Common myeloid progenitor, CD34-positive (primary cell): ENCODE results near the gene OR8A1.

Source experiments
- CTCF ChIA-PET: fragments of 350-600 bp; sonication (Branson Sonifier 250); formaldehyde crosslinking; loops from one replicate; lab custom pipeline; 2021; ENCODE audit warnings: antibody characterized with exemption; lab: Charles Lee
- POLR2A ChIA-PET: fragments of 350-600 bp; sonication (Branson Sonifier 250); formaldehyde crosslinking; loops from one replicate; lab custom pipeline; 2021; ENCODE audit warnings: antibody characterized with exemption; lab: Charles Lee
- DNase-seq, 3 donors: peaks; one replicate each; pipeline versions ENCODE4 v3.0.0 to v3.0.0-alpha.2; 2013
- H3K27ac ChIP-seq, 2 experiments: 1 replicate in 1 of 2; 2 replicates in 1 of 2; pipeline ENCODE4 v1.7.0; 2013; ENCODE audit warnings: inconsistent platforms in 2 of 2, low read length in 2 of 2, mild to moderate bottlenecking in 2 of 2, low read depth in 1 of 2, moderate library complexity in 1 of 2; ENCODE audit not compliant: severe bottlenecking in 2 of 2, insufficient read depth in 1 of 2, poor library complexity in 1 of 2
- H3K27me3 ChIP-seq, 5 experiments: replicated peaks in 2 of 5; 1 replicate in 3 of 5; 2 replicates in 2 of 5; pipeline versions ENCODE4 v1.6.1 to v1.7.0; 2013; ENCODE audit warnings: low read length in 4 of 5, mild to moderate bottlenecking in 2 of 5, moderate library complexity in 2 of 5, inconsistent platforms in 1 of 5; ENCODE audit not compliant: insufficient read depth in 5 of 5, control insufficient read depth in 4 of 5
- H3K36me3 ChIP-seq, 4 experiments: 1 replicate in 2 of 4; 2 replicates in 2 of 4; pipeline versions ENCODE4 v1.6.1 to v1.7.0; 2013; ENCODE audit warnings: low read length in 3 of 4, control low read depth in 1 of 4, mild to moderate bottlenecking in 1 of 4; ENCODE audit not compliant: control insufficient read depth in 4 of 4, insufficient read depth in 4 of 4
- H3K4me1 ChIP-seq, 4 experiments: 1 replicate in 3 of 4; 2 replicates in 1 of 4; pipeline versions ENCODE4 v1.6.1 to v1.7.1; 2013; ENCODE audit warnings: low read length in 3 of 4, mild to moderate bottlenecking in 3 of 4, control low read depth in 1 of 4, inconsistent platforms in 1 of 4, moderate library complexity in 1 of 4; ENCODE audit not compliant: control insufficient read depth in 4 of 4, insufficient read depth in 4 of 4; ENCODE audit errors: control extremely low read depth in 1 of 4
- H3K4me3 ChIP-seq, 7 experiments: 1 replicate in 4 of 7; 2 replicates in 3 of 7; pipeline versions ENCODE4 v1.5.1 to v1.7.0; 2013; ENCODE audit warnings: mild to moderate bottlenecking in 7 of 7, low read length in 6 of 7, moderate library complexity in 6 of 7, inconsistent platforms in 2 of 7, low read depth in 2 of 7, control low read depth in 1 of 7; ENCODE audit not compliant: insufficient read depth in 4 of 7, control insufficient read depth in 1 of 7; ENCODE audit errors: extremely low read depth in 1 of 7
- H3K9me3 ChIP-seq, 5 experiments: 1 replicate in 4 of 5; 2 replicates in 1 of 5; pipeline versions ENCODE4 v1.6.1 to v1.7.1; 2013; ENCODE audit warnings: low read length in 4 of 5, mild to moderate bottlenecking in 2 of 5, inconsistent platforms in 1 of 5, low read depth in 1 of 5, moderate library complexity in 1 of 5; ENCODE audit not compliant: control insufficient read depth in 4 of 5, insufficient read depth in 2 of 5; ENCODE audit errors: control extremely low read depth in 1 of 5
- WGBS: methylation state at CpG from one replicate; pipeline ENCODE4 v1.1.5; 2013; ENCODE audit not compliant: insufficient coverage; 5-methylcytosine and 5-hydroxymethylcytosine counted together

Gene OR8A1

GRCh38 chr11:124618863-124619262, 49.1 kb downstream of the OR8A1 start:
- POLR2A ChIA-PET, result no interaction called here
- no peaks in the 10 kb centered on the region for H3K9me3 ChIP-seq
- peaks cover 0 to 2% (median 0%) of the 10 kb centered on the region in 5 experiments for H3K27me3 ChIP-seq
- CTCF ChIA-PET, result interaction anchor here (0.6 to 1.9 kb wide), 3 partner anchors 12 to 149 kb away, joined by 3 to 5 read pairs (median 3); no protein-coding TSS in a partner anchor
- H3K4me1 ChIP-seq, result peaks cover 6 to 17% (median 13%) of the 10 kb centered on the region in 4 experiments
- H3K4me3 ChIP-seq, result no peak overlapping the region
- H3K36me3 ChIP-seq, result no peaks in the 10 kb centered on the region
- WGBS, result 91% methylated on average over 5 of the region's 5 CpGs
- H3K27ac ChIP-seq, result no peak overlapping the region
- no peak for DNase-seq
